Epithelial cell of proximal tubule (primary cell): ENCODE measurements around the gene COP1. TPM values are rescaled to one million over a fixed set of nuclear protein-coding genes. Genes with fewer than 3 reads are reported as not detected.
"Not testable (repeated sequence)": the region's sequence is repeated elsewhere in the genome, so short reads cannot be mapped to it uniquely, and the experiment has no call there.

ENCODE experiments used
- DNase-seq: peaks from one replicate; pipeline ENCODE4 v3.0.0-alpha.2; 2011; ENCODE audit warnings: low read depth
- H3K4me3 ChIP-seq: 2 replicates; pipeline ENCODE4 v1.5.1; 2011; ENCODE audit warnings: low read depth, mild to moderate bottlenecking, low read length
- total RNA-seq: library from RNA; depleted of rRNA; stranded (reverse); fragments of >200 nt; gene quantifications from 2 replicates; pipeline ENCODE4 v1.2.3, GENCODE V29; 2015
- TF ChIP-seq, protein P1 (sequence below): conservative IDR thresholded peaks from 2 replicates; pipeline ENCODE4 v1.5.1; 2012; ENCODE audit warnings: low read depth, mild to moderate bottlenecking, low read length

The COP1 gene
- total RNA-seq, 1 donor from 2014 or later: 47.4 TPM

GRCh38 chr1:176032040-176032645, 174.9 kb downstream of the COP1 start:
- TF ChIP-seq, protein P1, sequence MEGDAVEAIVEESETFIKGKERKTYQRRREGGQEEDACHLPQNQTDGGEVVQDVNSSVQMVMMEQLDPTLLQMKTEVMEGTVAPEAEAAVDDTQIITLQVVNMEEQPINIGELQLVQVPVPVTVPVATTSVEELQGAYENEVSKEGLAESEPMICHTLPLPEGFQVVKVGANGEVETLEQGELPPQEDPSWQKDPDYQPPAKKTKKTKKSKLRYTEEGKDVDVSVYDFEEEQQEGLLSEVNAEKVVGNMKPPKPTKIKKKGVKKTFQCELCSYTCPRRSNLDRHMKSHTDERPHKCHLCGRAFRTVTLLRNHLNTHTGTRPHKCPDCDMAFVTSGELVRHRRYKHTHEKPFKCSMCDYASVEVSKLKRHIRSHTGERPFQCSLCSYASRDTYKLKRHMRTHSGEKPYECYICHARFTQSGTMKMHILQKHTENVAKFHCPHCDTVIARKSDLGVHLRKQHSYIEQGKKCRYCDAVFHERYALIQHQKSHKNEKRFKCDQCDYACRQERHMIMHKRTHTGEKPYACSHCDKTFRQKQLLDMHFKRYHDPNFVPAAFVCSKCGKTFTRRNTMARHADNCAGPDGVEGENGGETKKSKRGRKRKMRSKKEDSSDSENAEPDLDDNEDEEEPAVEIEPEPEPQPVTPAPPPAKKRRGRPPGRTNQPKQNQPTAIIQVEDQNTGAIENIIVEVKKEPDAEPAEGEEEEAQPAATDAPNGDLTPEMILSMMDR: no peak
- no peak for DNase-seq
- no peak overlapping the region for H3K4me3 ChIP-seq

DNA sequence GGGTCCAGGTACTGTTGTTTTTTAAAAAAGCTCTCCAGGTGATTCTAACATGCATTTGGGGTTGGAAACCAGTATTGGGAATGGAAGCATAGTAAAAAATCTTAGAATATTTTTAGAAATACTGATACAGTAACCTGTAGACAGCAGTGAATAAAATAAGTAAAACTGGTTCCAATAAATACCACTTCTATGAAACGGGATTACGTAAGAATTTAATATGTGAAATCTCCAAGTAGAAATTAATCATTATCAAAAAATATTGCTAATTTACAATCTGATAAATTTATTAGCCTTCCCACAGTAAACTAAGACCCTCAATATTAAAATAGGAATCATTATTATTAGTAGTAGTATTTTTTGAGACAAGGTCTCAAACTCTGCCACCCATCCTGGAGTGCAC, 177.5 kb downstream of the COP1 start:
- no peak overlapping the region for H3K4me3 ChIP-seq
- TF ChIP-seq, protein P1: no peak
- DNase-seq: no peak

DNA sequence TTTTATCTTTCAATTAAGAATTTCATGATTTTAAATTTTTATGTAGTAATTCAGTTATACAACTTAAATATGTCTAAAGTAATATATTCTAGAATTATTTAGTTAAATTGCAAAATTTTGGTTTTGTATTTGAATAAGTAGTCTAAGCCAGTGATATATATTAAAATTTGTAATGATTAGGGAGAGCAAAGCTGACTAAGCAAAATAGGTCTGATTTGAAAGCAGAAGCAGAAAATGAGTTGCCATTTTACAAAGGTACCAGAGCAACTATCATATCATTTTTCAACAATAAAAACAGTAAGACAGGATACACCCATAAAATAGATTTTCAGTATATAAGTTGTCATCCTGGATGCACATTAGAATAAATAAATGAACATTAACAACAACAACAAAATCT, 177.9 kb downstream of the COP1 start:
- no peak for DNase-seq
- TF ChIP-seq, protein P1: no peak
- no peak overlapping the region for H3K4me3 ChIP-seq

- not testable (repeated sequence) for DNase-seq, H3K4me3 ChIP-seq
Observed at GRCh38 chr1:176027934-176028333, 179.2 kb downstream of the COP1 start.

DNA sequence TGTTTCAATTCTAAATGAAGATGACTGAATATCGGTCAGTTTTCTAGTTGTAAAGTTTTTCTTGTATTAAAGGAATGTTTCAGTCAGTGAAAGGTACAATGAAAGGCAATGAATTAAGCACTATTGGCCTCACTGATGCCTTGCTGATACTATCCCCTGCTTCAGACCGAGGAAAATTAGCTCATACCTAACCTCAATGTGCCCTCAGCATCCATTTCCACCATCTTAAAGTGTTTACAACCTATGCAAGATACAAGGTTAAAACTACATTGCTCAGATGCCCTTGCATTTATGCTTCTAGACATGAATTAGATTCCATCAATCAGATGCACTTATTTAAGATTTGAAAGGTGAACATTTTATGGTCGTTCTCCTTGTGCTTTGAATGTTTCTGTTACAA, 184.5 kb downstream of the COP1 start:
- TF ChIP-seq, protein P1: no peak
- H3K4me3 ChIP-seq: no peak overlapping the region
- DNase-seq: no peak

DNA sequence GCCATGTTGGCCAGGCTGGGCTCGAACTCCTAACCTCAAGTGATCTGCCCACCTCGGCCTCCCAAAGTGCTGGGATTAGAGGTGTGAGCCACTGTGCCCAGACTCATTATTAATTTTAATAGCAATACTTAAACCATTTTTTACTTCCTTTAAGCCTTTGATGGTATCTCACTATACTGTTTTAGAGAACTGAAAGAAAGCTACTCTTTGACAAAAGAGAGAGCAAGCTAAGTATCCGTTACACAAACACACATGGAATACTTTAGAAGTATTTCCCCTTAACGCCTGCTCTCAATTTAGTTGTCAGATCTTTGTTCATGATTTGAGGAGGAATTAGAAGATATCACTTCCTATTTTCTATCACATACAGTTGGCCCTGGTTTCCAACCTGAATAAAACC, 189.4 kb downstream of the COP1 start:
- H3K4me3 ChIP-seq: no peak overlapping the region
- TF ChIP-seq, protein P1: no peak
- DNase-seq: no peak

DNA sequence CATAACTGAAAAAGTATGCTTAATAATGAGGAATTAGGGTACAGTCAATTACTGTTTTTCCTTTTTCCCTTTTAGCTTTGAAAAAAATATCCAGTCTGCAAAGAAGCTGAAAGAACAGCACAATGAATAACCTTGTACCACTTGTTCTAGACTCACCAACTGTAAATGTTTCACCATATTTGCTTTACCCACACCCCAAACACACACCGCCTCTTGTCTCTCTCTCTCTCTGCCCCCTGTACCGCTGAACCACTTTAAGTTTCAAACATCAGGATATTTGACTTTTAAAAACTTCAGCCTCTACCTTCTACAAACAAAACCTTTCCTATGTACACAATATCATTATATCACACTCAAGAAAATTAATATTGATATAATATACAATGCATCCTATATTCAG, 197.1 kb downstream of the COP1 start:
- TF ChIP-seq, protein P1: no peak
- H3K4me3 ChIP-seq: no peak overlapping the region
- DNase-seq: no peak

DNA sequence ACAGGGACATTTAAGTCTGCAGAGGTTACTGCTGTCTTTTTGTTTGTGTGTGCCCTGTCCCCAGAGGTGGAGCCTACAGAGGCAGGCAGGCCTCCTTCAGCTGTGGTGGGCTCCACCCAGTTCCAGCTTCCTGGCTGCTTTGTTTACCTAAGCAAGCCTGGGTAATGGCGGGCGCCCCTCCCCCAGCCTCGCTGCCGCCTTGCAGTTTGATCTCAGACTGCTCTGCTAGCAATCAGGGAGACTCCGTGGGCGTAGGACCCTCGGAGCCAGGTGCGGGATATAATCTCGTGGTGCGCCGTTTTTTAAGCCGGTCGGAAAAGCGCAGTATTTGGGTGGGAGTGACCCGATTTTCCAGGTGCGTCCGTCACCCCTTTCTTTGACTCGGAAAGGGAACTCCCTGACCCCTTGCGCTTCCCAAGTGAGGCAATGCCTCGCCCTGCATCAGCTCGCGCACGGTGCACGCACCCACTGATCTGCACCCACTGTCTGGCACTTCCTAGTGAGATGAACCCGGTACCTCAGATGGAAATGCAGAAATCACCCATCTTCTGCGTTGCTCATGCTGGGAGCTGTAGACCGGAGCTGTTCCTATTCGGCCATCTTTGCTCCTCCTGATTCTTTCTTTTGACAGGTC, 199.2 kb downstream of the COP1 start:
- not testable (repeated sequence) for DNase-seq, H3K4me3 ChIP-seq

DNA sequence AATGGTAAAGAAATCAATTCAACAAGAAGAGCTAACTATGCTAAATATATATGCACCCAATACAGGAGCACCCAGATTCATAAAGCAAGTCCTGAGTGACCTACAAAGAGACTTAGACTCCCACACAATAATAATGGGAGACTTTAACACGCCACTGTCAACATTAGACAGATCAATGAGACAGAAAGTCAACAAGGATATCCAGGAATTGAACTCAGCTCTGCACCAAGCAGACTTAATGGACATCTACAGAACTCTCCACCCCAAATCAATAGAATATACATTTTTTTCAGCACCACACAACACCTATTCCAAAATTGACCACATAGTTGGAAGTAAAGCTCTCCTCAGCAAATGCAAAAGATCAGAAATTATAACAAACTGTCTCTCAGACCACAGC, 212.4 kb downstream of the COP1 start:
- H3K4me3 ChIP-seq, DNase-seq: not testable (repeated sequence)

DNA sequence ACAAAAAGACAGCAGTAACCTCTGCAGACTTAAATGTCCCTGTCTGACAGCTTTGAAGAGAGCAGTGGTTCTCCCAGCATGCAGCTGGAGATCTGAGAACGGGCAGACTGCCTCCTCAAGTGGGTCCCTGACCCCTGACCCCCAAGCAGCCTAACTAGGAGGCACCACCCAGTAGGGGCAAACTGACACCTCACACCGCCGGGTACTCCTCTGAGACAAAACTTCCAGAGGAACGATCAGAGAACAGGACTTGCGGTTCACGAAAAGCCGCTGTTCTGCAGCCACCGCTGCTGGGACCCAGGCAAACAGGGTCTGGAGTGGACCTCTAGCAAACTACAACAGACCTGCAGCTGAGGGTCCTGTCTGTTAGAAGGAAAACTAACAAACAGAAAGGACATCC, 214.3 kb downstream of the COP1 start:
- DNase-seq, H3K4me3 ChIP-seq: not testable (repeated sequence)

GRCh38 chr1:175992202-175992601, 214.9 kb downstream of the COP1 start:
- not testable (repeated sequence) for DNase-seq, H3K4me3 ChIP-seq
